Epithelial cell of esophagus (primary cell): Measurements from ENCODE around the gene GNAT1.
"Not testable (repeated sequence)": the region's sequence is repeated elsewhere in the genome, so short reads cannot be mapped to it uniquely, and the experiment has no call there.

Experiments
- DNase-seq: peaks from one replicate; pipeline ENCODE4 v3.0.0; 2010; ENCODE audit warnings: low read depth
- H3K4me3 ChIP-seq: 2 replicates; pipeline ENCODE4 v1.5.1; 2011; ENCODE audit warnings: mild to moderate bottlenecking, low read length, control low read depth
- TF ChIP-seq, protein P1 (sequence below): IDR thresholded peaks from 2 replicates; pipeline ENCODE4 v1.5.1; 2011; ENCODE audit warnings: low read depth, mild to moderate bottlenecking, low read length, control low read depth, inconsistent platforms; ENCODE audit not compliant: insufficient read depth; ENCODE audit errors: missing control alignments

The GNAT1 gene

DNA sequence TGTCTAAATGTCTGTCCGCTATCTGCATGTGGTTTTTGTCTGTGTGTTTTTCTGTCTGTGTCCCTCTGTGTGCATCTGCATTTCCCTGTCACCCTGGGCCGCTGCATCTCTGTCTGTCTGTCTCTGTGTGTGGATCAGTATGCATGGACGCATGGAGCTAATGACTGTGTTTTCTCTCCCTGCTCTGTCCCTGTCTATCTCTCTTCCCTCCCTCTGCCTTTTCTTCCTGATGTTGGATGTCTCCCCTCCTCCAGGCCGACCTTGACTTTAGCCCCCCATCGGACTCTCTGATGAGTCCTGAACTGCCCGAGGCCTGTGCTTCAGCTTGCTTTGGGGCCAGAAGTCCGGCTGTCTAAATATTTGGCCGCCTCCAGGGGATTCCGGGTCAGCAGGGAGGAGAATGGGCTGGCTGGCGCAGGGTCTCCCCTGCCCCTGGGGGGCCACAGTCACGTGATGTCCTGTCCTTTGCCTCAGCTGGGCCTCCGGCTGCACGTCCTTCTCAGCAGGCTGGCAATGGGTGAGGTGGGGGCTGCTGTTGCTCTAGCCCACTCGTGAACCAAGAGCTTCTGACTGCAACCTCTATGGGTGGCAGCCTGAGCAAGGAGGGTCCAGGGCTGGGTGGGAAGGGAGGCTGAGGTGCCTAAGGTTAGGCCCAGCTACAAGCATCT lies 17.4 kb downstream of the GNAT1 start:
- TF ChIP-seq, protein P1, sequence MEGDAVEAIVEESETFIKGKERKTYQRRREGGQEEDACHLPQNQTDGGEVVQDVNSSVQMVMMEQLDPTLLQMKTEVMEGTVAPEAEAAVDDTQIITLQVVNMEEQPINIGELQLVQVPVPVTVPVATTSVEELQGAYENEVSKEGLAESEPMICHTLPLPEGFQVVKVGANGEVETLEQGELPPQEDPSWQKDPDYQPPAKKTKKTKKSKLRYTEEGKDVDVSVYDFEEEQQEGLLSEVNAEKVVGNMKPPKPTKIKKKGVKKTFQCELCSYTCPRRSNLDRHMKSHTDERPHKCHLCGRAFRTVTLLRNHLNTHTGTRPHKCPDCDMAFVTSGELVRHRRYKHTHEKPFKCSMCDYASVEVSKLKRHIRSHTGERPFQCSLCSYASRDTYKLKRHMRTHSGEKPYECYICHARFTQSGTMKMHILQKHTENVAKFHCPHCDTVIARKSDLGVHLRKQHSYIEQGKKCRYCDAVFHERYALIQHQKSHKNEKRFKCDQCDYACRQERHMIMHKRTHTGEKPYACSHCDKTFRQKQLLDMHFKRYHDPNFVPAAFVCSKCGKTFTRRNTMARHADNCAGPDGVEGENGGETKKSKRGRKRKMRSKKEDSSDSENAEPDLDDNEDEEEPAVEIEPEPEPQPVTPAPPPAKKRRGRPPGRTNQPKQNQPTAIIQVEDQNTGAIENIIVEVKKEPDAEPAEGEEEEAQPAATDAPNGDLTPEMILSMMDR, result no peak
- no peak overlapping the region for H3K4me3 ChIP-seq
- DNase-seq, result no peak

DNA sequence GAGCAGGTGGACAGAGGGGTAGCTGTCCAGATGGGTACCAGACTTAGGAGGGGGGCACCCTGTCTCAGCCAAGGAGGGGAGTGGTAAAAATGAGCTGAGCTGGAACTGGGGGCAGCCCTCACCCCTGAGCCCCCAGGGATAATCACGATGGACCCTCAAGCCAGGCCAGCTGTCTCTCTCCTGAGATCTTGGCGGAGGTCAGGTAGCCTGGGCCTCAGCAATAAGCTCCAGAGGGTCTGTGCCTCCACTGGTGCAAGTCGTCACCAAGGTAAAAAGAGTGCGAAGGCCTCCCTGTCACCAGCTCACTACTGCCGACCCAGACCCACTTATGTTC lies 18.7 kb downstream of the GNAT1 start:
- TF ChIP-seq, protein P1, result no peak
- DNase-seq, result no peak

DNA sequence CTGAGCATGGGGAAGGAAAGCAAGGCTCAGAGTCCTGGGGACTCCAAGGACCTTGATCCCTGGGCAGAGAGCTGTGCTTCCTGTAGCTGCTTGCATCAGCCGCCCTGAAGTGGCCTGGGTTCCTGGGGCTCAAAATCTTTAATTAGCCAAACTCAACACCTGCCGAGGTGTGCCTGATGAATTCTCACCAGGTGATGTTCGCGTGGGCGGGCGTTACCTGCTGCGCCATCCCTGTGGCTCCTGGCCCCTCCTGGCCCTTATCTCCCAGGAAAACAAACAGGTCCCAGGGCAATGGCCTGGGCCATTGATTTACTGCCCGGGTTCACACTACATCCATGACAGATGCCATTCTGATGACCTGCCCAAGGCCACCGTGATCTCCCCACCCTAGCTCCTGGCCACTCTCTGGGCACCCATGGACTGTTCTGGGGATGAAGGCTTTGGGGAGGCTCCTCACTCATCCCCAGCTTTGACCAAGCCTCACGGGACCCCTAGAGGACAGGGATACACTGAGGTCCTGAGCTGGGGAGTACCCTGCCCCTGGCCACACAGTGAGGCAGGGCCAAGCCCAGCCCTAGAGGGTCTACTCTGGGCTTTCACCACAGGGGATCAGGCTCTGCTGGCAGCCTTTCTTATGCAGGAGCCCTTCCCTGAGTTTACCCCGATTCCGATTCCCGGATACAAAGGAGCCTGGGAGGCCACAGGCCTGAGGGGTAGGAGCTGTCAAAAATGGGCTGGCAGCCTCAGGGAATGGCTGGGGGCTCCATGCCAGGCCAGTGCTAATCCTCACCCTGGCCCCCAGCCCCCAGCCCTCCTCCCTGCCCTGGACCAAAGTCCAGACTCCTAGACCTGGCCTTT lies 19.3 kb downstream of the GNAT1 start:
- TF ChIP-seq, protein P1, result no peak
- DNase-seq, result no peak
- H3K4me3 ChIP-seq, result no peak overlapping the region

More for the DNA sequence above, 18.7 kb downstream of the GNAT1 start:
- no peak overlapping the region for H3K4me3 ChIP-seq

DNA sequence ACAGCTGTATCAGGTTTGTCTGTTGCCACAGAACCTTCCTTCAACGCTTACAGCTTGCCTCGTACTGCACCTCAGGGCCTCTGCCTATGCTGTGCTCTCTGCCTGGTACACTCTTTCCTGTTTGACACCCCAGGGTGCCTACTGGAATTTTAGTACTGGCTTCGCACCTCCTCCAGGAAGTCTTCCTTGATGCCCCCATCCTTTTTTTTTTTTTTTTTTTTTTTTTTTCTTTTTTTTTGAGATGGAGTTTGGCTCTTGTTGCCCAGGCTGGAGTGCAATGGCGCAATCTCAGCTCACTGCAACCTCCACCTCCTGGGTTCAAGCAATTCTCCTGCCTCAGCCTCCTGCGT lies 19.9 kb downstream of the GNAT1 start:
- not testable (repeated sequence) for H3K4me3 ChIP-seq, DNase-seq

DNA sequence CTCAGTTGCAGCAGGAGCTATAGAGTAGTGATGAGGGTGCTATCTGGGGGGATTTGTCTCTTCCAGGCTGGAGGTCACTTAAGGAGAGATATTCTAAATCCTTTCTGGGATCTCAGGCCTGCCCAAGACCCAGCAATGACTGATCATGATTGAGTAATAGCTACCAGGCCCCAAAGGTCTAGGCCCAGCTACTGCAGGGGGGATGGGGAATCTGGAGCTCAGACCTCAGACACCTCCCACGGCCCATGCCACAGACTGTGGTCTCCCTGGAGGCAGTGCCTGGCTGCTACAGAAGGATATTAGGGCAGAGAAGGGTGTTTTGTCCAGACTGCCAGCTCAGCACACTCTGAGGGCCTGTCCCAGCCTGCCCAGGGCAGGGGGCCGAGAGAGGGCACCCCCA lies 20.5 kb downstream of the GNAT1 start:
- H3K4me3 ChIP-seq, result no peak overlapping the region
- no peak for DNase-seq
- TF ChIP-seq, protein P1, result no peak

GRCh38 chr3:50212502-50212901 lies 21.1 kb downstream of the GNAT1 start:
- TF ChIP-seq, protein P1, result no peak
- no peak overlapping the region for H3K4me3 ChIP-seq

GRCh38 chr3:50212971-50213370 lies 21.6 kb downstream of the GNAT1 start:
- TF ChIP-seq, protein P1, result no peak
- no peak for DNase-seq
- H3K4me3 ChIP-seq, result no peak overlapping the region

More at GRCh38 chr3:50212502-50212901, 21.1 kb downstream of the GNAT1 start:
- no peak for DNase-seq
